Loucy (cell line): ENCODE results near the gene LARGE2.

Experiments
- CTCF ChIP-seq: fragments of 200-600 bp; sonication (generic); conservative IDR thresholded peaks from 2 replicates; pipeline ENCODE4 v1.5.1; 2014; ENCODE audit warnings: mild to moderate bottlenecking, antibody characterized with exemption, low read length
- EZH2phosphoT487 ChIP-seq: fragments of 200-600 bp; IDR thresholded peaks from 2 replicates; pipeline ENCODE4 v1.6.1; 2018; ENCODE audit warnings: antibody characterized with exemption, mild to moderate bottlenecking, moderate library complexity, borderline replicate concordance

GRCh38 chr11:45906965-45907611 is 15.4 kb upstream of the LARGE2 start, which contains the start of gene FREY1:
- TF ChIP-seq CTCF, result no peak
- TF ChIP-seq EZH2phosphoT487, result no peak
